HG02588 (cell line): ENCODE data around the gene PANK2.
A peak's percentile ranks its signal among the peaks of the same experiment; 100 is the strongest.
"Not testable (repeated sequence)": the region's sequence is repeated elsewhere in the genome, so short reads cannot be mapped to it uniquely, and the experiment has no call there.

ENCODE experiments used
- ATAC-seq: cut with Tn5 transposase; IDR thresholded peaks from one replicate; pipeline ENCODE4 v1.9.1; 2021; ENCODE audit warnings: mild to moderate bottlenecking, moderate library complexity; ENCODE audit not compliant: unreplicated experiment

PANK2 gene

GRCh38 chr20:3869839-3870634 lies 19.1 kb upstream of the PANK2 start:
- no peak for ATAC-seq

GRCh38 chr20:3871550-3872265 lies 17.5 kb upstream of the PANK2 start:
- no peak for ATAC-seq

GRCh38 chr20:3873507-3873906 lies 15.7 kb upstream of the PANK2 start:
- no peak for ATAC-seq

GRCh38 chr20:3874194-3874844 lies 14.9 kb upstream of the PANK2 start:
- no peak for ATAC-seq

GRCh38 chr20:3875378-3875974 lies 13.7 kb upstream of the PANK2 start:
- no peak for ATAC-seq

- ATAC-seq = no peak
These were observed 13.2 kb upstream of the PANK2 start for GRCh38 chr20:3876000-3876399.

- ATAC-seq = no peak
These were observed 12.5 kb upstream of the PANK2 start for GRCh38 chr20:3876676-3877075.

GRCh38 chr20:3878921-3879274 lies 10.3 kb upstream of the PANK2 start:
- not testable (repeated sequence) for ATAC-seq

- no peak for ATAC-seq
These were observed 3.5 kb upstream of the PANK2 start for GRCh38 chr20:3885715-3886114.

- no peak for ATAC-seq
These were observed 1.1 kb upstream of the PANK2 start for GRCh38 chr20:3887876-3888620.

- peak; percentile 18 for ATAC-seq
These were observed 556 bp downstream of the PANK2 start for GRCh38 chr20:3889489-3890397.

- no peak for ATAC-seq
These were observed 1.2 kb downstream of the PANK2 start for GRCh38 chr20:3890398-3890751.

- ATAC-seq = no peak
These were observed 2.1 kb downstream of the PANK2 start for GRCh38 chr20:3890999-3891929.

GRCh38 chr20:3894796-3895195 lies 5.6 kb downstream of the PANK2 start:
- no peak for ATAC-seq

- ATAC-seq = no peak
These were observed 7.1 kb downstream of the PANK2 start for GRCh38 chr20:3896302-3896701.

- ATAC-seq = no peak
These were observed 7.8 kb downstream of the PANK2 start for GRCh38 chr20:3896853-3897583.

- ATAC-seq = not testable (repeated sequence)
These were observed 9.0 kb downstream of the PANK2 start for GRCh38 chr20:3898181-3898580.

- no peak for ATAC-seq
These were observed 9.5 kb downstream of the PANK2 start for GRCh38 chr20:3898639-3899038.
